ENCODE measurements around the gene SYT1.

- TF ChIP-seq RARB (CRISPR knock-in tag; IDR thresholded peaks at IDR 0.05) (no peak), ZNF70 (CRISPR knock-in tag; IDR thresholded peaks at IDR 0.05) (no peak), ZFP3 (CRISPR knock-in tag; IDR thresholded peaks at IDR 0.05) (no peak), SNAI2 (CRISPR knock-in tag; IDR thresholded peaks at IDR 0.05) (no peak), BACH2 (CRISPR knock-in tag; IDR thresholded peaks at IDR 0.05; ENCODE audit: borderline replicate concordance) (no peak), PATZ1 (CRISPR knock-in tag; IDR thresholded peaks at IDR 0.05; ENCODE audit: borderline replicate concordance) (no peak), TSHZ2 (CRISPR knock-in tag; IDR thresholded peaks at IDR 0.05) (no peak), CSDC2 (CRISPR knock-in tag; IDR thresholded peaks at IDR 0.05) (no peak), POU6F1 (CRISPR knock-in tag; IDR thresholded peaks at IDR 0.05; ENCODE audit: borderline replicate concordance, low read depth) (no peak), OSR1 (CRISPR knock-in tag; IDR thresholded peaks at IDR 0.05) (no peak), ISL1 (CRISPR knock-in tag; IDR thresholded peaks at IDR 0.05) (no peak), ARNTL (CRISPR knock-in tag; IDR thresholded peaks at IDR 0.05; ENCODE audit: borderline replicate concordance, low read depth) (no peak), GLIS3 (CRISPR knock-in tag; IDR thresholded peaks at IDR 0.05) (no peak)
- TF ChIP-seq, protein P1, sequence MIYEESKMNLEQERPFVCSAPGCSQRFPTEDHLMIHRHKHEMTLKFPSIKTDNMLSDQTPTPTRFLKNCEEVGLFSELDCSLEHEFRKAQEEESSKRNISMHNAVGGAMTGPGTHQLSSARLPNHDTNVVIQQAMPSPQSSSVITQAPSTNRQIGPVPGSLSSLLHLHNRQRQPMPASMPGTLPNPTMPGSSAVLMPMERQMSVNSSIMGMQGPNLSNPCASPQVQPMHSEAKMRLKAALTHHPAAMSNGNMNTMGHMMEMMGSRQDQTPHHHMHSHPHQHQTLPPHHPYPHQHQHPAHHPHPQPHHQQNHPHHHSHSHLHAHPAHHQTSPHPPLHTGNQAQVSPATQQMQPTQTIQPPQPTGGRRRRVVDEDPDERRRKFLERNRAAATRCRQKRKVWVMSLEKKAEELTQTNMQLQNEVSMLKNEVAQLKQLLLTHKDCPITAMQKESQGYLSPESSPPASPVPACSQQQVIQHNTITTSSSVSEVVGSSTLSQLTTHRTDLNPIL (CRISPR knock-in tag; IDR thresholded peaks at IDR 0.05; ENCODE audit: low read depth), result no peak
These were observed 279.2 kb downstream of the SYT1 start for GRCh38 chr12:79143803-79144202.

Data from SK-N-SH treated with all-trans-retinoic acid at 6 μM for 48 hours (cell line).